ENCODE results near the gene PDE2A.
A peak's percentile ranks its signal among the peaks of the same experiment; 100 is the strongest.

PDE2A gene

DNA sequence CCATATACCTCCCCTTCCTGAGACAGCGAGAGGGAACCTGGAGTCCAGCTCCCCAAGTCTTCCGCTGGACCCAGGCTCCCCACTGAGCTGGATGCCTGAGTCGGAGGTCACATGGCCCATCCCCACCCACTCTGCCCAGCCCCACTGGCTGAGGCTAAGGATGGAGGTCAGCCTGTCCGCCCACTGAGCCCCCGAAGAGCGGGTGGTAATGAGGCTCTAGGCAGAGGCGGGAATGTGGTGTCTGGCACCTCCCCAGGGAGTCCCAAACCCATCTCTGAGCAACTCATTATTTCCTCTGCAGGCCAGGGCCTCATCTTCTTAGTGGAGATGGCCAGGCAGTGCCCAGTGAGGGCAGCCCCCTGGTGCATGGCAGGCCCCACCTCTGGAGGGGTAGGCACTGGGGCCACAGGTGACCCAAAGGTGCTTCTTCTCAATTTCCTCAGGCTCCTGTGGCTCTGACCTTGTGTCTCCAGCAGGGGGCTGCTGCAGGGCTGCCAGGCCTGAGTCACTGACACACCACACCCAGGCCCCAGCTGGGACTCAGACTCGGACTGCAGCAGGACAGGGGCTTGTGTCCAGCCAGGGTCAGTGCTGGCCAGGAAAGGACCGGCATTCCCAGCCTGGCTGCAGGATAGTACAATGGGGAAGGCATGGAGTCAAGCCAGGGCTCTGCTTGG, 10.2 kb upstream of the PDE2A start:
- peak in 2 of 56 donors; percentile 13 to 23 for DNase-seq

DNA sequence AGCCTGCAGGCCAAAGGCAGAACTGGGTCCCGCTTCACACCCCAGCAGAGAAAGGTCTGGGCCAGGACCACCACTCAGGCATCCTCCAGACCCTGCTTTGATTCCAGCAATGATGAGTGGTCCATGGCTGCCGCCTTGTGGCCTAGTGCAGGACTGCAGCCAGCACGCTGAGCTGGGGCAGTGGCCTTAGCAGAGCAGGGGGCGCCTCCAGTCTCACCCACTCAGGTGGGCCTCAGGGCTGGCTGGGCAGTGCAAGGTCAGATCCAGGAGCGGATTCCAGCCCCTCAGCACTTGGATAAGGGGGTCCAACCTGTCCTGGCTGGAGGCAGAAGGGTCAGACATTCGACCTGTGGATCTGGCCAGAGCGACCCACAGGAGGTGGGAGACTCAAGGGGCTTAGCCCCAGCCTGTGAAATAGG, 9.6 kb upstream of the PDE2A start:
- DNase-seq, result peak in 44 of 56 donors; percentile 11 to 84 (median 40)

DNA sequence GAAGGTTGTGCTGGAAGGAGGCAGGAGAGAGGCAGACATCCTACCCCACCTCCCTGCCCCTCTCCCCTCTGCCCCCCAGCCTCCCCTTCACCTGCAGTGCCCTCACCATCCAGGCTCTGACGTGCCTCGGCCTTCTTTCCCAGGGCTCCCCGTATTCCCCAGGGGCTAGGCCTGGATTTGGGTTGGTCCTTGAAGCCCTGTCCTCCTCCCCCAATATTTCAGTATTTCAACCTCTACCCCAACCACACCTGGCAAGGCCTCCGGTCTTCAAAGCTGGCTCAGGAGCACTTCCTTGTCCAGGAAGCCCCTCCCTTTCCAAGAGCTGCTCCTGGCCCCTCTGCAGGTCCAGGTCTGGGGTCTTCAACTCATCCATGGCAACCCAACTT, 8.6 kb upstream of the PDE2A start:
- no peak for DNase-seq

DNA sequence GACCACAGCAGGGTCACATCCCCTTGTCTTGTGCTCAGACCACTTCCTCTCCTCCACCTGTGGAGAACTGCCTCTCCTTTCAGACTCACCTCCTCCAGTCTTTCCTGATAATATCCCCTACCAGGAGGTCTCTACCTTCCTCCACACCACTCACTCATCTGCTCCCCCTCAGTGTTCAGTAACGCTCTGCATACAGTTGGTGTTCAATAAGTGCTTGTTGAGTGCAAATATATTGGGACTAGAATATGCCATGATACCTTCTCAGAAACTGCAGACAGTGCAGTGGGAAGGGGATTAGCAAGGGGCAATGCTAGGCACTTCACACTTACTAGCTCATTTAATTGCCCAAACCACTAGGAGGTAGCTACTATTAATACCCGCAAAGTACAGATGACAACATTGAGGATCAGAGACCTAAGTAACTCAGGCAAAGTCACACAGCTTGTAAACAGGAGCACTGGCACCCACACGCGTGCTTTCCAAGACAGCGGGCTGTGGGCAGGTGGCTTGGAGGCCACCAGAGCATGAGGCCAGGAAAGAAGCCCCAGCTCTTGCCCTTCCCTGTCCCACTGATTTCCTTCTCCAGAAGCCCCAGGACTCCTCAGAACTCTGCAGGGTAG, 8.1 kb upstream of the PDE2A start:
- no peak for DNase-seq

DNA sequence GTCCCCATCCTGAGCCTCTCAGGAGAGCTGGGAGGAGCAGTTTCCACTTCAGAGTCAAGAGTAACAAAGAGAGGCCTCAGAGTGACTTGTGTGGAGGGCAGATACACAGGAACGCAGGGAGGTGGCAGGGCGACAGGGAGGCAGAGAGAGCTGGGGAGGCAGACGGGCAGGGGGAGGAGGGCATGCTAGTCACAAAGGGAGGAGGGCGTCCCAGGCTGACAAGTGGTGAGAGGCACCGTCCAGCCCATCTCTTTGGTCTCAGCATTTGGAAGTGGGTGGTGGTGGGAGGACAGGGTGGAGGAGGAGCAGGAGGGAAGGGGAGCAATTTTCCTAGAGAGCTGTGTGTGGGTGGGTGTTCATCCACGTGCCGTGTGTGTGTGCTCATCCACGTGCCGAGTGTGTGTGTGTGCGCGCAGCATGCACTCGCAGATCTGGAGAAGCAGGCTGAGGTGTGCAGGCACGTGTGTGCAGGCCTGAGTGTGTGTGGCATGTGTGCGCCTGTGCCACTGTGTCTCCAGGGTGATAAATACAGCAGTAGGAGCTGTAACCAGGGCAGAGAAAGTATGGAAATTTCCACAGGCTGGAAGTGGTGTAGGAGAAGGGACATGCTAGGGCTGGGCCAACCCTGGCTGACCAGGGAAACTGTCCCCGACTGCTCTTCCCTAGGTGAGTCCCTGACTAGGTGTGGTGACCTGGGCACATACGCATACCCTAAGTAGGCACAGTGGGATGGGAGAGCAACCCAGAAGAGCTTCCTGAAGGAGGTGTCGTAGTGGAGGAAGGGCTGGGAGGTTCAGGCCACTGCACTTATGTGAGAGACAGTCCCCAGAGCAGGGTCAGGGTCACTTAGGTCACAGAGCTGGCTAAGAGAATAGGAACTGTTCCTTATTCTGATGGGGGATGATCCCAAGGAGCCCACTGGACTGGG, 7.3 kb upstream of the PDE2A start:
- peak in 39 of 56 donors; percentile 18 to 86 (median 58) for DNase-seq

DNA sequence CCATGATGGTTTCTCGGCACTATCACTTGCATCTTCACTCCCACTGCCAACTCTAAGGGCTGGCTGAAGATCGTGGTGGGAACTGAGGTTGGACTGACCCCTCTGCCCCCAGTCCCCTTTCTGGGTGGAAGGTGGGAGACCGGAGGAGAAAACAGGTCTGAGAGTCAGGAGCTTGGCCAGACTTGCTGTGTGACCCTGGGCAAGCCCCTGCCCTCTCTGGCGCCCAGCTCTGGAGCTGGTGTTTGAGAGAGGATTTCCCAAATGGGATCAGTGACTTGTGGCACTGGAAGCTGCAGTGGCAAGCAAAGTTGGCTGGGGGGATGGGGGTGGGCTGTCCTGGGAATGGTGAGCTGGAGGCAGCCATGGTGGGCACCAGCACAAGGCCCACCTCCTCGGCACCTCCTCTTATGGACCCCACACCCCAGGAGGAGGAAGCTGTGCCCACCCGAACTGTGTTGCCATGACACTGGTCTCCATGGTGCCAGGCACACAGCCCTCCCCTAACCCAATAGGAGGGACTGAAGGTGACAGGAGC, 6.5 kb upstream of the PDE2A start:
- peak in 1 of 56 donors; percentile 44 for DNase-seq

DNA sequence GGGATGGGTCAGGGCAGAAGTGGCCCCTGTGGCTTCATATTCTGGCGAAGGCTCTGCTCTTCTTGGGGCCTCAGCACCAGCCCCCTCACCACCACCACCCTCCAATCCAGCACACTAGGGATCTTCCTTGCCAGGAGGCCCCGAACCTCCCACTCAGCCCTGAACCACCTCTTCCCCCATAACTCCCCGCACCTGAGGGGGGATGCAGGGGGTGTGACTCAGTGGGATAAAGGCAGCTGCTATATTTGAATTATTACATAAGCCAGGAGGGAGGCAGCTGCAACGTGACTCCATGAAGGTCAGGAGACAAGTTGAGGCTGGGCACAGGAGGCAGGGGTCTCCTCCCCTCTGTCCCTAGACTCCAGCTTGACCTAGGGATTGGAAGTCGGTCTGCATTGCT, 5.6 kb upstream of the PDE2A start:
- peak in 10 of 56 donors; percentile 6 to 50 (median 30) for DNase-seq

DNA sequence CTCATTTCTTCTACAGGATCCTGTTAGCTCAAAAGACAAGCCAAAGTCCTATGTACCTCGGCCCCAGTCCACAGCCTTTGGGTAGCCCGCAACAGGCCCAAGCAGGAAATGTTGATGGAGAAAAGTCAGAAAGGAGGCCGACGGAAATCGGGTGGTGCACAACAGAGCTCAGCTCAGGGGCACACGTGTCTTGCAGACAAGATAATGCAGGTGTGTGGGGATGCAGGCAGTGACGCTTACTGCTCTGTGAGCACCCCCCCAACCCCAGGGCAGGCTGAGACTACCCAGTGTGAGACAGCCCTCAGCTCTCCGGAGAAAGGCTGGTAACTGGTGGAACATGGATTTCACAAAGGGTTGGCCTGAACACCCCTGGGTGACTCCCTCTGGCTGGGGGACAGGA, 4.3 kb upstream of the PDE2A start:
- peak in 4 of 56 donors; percentile 7 to 41 (median 18) for DNase-seq

DNA sequence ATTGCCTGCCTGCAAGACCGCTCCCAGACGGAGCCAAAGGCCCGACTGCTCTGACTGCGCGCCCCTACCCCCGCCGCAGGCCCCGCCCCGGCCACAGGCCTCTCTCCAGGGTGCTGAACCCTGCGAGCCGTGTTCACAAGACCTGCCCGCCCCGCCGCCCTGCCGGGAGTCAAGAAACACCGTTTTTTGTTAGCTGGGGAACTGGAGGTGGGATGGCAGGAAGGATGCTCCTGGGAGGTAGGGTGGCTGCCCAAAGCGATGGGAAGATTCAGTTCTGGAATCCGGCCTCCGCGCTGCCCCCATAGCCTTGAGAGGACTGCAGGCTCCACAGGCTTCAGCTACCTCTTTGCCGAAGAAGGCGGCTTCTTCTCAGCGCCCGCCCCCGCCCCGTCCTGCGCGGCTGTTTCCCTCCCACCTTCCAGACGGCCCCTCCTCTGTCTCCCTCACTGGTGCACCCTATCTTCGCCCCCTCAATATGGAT, 2.7 kb upstream of the PDE2A start:
- peak in 12 of 56 donors; percentile 4 to 49 (median 22) for DNase-seq

DNA sequence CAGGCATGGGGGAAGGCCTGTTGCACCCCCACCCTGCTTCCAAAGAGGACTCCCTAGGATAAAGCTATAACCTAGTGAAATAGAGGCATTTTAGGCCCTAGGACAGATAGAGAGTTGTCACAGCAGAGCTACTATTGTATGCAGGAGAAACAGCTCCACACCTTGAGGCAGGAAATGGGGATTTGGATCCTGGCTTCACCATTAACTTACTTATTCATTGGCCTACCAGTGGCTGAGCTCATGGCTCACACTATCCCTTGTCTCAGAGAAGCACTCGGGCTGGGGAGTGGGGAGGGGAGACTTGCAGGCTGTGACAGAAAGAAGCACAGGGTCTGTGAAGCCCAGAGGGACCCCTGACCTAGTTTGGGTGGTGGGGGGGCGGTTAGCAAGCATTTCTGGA, 999 bp upstream of the PDE2A start:
- DNase-seq, result no peak

DNA sequence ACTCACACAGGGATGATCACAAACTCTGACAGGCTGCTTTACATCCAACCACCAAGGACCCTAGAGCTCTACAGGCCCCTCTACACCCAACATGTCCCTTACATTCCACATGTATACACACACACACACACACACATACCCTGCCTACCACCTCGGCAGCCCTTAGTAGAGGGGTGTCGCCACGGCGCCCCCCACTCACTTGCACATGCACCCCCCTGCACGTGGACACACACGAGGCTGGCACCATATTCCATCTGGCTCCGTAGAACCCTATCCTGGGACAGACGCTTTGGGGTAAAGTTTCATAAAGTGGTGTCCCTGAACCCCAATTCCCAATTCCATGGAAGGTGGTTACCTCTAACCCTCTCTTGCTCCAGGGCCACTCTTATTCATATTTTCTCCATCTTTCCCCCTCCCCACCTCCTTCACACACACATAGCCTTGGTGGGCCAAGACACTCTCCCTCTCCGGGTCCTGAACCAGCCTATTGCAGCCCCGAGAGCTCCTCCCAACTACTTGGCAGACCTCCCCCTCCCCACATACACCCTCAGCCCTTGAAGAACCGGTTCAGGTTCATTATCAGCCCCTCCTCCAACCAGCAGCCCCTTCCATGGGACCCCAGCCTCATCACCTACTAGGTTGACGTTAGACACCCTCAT, 809 bp downstream of the PDE2A start:
- no peak for DNase-seq

DNA sequence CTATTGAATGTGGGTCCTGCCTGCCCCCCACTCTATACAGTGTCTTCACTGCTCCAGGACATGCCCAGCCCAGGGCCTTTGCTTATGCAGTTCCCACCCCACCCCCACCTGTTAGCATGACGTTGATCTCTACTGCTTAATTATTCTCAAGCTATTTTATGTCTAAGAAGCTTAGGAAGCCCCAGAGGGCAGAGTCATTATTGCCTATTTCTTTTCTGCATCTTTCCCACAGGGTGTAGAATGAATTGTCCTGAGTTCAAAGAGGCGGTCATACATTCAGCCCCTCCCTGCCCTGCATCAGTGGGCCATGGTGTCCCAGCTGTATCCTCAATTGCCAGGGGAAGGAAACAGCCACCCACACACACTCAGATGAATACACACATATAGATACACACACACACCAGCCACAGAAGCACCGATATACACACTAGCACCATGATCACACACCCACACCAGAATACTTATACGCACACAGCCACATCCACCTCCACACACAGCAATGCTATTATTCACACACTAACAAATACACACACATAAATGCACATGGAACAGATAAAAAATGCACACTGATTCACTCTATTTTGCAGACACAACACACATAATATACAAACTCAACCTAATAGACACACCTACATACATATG, 1.5 kb downstream of the PDE2A start:
- DNase-seq, result no peak

DNA sequence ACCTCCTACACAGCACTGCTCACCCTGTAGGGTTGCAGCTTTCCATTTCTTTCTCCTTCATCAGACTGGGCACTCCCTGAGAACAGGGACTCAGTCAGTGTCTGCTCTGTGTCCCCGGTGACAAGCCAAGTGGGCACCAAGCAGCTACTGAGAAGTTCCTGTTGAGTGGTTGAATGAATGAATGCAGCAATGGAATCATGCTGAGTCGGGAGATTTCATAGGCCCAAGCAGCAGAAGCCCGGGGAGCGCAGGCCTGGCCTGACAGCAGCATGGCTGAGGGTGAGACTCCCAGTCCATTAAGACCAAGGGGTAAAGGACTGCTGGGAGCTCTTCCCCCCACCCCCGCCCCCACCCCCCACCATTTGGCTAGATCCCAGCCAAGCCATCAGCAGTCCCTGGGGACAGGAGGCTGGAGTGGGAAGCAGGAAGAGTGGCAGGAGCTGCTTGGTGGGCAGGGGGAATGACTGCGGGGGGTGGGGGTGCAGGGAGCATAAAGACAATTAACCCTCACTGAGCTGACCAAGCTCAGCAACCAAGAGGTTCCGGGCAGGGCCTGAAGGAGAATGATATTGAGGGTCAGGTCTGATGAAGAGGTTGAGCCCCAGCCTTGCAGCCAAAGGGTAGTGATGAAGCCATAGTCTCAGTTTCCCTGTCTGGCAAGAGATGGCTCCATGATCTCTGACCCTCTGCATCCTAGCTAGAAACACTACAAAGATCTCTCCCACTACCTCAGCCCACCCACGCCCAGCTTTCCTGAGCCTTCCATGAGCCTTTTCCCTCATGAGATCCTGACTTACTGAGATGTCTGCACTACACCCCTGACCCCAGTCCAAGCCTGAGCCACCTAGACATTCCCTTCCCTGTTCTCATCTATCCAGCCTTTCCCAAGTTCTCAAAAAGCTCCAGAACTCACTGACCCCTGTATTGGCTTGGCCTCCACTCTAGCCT, 2.8 kb downstream of the PDE2A start:
- no peak for DNase-seq

DNA sequence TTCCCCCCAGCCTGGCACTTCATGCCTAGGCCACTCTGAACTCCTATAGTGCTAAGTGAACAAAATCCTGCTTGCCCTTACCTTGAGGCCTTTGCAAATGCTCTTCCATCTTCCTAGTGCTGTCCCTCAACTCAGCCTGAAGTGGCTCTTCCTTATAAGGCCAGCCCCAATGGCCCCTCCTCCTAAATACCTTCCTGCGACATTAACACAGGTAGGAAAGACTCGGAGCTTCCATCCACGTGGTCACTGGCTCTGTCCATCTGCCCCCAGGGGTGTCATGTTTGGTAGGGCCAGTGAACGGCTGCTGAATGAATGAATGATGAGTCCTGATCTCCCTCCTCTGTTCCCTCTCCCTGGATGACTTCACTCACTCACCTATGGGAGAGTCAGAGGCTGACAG, 4.2 kb downstream of the PDE2A start:
- no peak for DNase-seq

DNA sequence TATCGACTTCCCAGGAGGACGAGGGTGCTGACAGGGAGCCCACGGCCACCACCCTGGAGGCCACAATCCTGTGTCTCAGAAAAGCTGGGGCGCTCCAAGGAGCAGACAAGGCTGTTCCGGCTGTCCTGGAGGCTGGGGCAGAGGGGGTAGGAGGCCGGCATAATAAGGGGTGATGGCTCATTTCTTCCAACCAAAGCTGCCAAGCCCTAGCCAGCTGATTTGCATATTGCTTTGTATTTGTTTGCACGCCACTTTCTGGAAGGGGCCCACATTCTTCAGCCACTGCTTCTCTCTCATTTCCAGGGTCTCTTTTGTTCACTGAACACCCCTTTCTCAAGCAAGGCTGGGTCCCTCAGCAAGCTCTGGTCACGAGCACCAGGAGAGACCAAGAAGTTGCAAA, 4.7 kb downstream of the PDE2A start:
- DNase-seq, result no peak

DNA sequence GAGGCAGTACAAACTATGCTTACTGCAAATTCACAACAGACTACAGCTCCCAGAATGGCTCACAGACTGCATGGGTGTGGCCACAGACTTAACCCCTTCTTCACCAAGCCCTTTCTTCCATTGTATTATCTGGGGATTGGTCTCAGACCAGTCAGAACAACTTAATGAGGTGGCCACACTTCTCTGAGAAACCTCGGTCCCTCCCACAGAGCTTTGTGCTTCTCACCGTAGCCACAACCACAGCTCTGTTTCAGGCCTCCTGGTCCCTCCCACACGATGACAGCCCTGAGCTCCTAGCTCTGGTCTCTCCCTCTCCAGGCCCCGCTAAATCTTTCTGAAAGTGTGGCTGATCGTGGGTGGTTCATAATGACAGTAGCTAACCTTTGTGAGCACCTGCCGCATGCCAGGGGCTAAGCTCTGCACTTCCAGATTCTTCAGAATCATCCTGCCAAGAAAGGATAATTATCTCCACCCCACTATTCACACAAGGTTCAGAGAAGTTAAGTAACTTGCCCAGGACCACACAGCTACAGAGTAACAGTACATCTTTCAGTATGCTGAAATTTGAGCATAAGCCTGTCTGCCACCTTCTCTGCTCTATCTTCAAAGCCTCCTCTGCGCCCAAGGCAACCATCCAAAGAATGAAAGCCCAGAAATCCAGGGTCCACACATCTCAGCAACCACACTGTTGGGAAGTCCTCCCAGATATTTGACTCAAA, 5.4 kb downstream of the PDE2A start:
- DNase-seq, result peak in 1 of 56 donors; percentile 19

DNA sequence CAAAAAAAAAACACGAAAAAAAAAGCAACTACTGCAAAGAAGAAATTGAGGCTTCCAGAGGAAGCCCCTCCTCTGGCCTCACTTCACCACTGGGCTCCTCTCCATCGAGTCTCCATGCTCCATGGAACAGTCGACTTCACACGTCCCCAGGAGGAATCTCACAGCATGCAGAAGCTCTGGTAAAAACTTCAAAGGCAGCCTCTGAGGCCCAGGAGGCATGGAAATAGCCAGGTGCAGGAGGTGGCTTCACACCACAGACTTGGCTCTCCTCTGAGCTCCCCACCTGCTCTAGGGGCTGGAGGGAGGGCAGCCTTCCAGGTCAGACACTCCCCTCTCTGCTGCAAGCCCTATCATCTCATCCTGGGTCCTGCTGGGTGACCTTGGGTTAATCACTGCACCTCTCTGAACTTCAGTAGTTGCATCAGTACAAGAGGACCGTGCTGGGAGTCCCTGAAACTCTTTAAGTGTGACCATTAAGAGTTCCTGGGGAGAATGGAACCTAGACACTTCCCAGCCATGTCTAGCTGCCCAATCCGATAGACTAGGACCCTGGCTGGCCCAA, 8.2 kb downstream of the PDE2A start:
- no peak for DNase-seq

DNA sequence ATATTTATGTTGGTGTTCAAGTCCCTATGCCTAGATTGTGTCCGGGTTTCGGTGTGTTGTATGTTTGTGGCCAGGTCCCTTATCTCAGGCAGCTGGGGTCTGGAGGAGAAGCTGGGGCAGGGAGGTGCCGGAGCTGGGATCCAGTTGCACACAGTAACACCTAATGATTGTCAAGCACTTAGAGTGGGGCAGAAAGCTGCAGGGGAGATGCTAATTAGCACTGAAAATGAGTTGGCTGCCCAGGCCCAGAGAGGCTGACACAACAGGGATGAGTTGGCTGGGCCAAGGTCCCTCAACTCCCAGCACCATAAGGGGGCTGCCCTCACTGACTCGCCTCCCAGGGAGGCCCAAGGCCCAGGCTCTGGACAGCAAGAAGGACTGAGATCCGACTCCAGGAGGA, 12.2 kb downstream of the PDE2A start:
- DNase-seq, result no peak
